Dermis microvascular lymphatic vessel endothelial cell (primary cell): Measurements from ENCODE around the gene EN2. TPM values are rescaled to one million over a fixed set of nuclear protein-coding genes. Genes with fewer than 3 reads are reported as not detected.

Experiments used
- DNase-seq, 2 donors: peaks; one replicate each; pipeline versions ENCODE4 v3.0.0 to v3.0.0-alpha.2; 2010; ENCODE audit warnings: low read depth in 2 of 2
- total RNA-seq: library from RNA; depleted of rRNA; stranded (reverse); fragments of >200 nt; gene quantifications from 2 replicates; pipeline ENCODE4 v1.2.1, GENCODE V29; 2014

EN2 gene
- total RNA-seq, 1 donor from 2014 or later = under 0.01 TPM

DNA sequence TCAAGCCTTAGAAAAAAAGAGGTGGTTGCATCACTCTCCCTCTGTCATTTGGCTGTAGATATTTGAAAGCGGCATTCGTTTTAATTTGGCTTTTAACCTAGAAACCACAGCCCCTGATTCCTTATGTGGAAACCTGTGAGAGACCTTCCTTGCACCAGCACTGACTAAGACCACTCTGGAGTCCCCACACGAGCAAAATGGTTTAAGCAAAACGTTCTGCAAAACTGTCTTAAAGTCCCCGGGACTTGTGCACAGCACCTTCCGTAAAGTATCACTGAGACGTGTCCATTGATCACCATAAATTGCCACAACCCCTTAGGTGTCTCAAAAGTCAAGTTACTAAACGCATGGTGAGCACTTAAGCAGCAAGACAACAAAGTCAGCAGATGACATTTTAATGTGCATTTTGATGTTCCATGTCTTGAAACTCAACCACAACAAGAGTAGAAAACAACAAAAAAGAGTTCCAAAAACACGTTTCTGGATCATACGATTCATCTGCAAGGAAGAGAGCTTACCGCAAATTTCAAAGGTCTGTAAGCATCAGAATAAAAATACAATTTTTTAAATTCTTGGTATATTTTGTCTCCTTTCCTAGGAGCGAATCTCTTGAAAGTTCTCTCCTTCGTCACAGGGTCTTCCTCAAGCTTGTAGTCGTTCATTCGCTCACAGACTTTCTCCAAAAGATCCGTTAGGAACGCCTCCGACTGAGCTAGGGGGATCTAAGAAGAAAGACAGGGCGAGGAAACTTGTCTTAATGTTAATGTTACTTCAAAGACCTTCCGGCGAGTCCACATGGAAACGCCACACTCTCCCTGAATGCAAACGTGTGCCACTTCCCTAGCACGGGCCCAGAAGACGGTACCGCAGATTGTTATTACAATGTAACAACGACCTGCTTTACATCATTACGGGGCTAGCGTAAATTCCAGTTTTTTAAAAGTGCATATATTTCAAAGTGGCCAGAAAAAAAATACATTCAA, 50.7 kb downstream of the EN2 start:
- no peak for DNase-seq

GRCh38 chr7:155509359-155509724, 51.4 kb downstream of the EN2 start:
- DNase-seq = no peak

DNA sequence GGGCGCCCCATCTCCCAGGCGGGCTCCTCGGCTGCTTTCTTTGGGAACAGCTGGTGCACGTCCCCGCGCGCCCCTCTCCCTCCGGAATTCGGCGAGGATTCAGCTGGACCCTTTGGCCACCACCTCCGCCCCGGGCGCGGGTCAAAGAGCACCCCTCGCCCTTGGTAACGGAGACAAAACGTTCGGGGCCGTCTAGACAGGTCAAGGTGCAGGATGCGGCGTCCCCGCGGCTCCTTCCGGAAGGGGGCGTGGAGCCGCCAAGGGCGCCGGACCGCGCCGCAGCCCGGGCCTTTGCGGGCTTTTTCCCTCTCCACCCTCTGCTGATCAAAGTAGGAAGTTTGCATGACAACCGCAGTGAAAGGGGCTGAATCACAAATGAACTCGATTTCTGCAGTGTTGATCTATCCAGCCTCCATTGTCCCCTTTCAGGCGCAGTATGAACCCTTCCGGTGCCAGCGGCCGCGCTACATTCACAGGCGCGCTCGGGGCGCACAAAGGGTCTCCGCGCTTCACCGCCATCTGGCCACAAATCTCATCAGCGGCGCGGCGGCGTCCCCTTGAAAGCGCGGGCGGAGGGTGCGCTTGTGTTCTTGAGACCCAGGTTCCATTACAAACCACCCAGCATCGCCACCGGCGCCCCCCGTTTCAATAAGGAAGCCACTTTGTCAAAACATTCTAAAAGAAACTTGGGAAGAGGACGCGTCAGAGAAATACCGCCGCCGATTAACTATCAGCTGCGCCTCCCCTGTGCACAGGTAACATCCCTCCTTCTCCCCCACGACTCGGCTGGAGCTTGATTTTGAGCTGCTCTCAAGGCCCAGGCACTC, 52.0 kb downstream of the EN2 start:
- DNase-seq = no peak

- no peak for DNase-seq
Measured at GRCh38 chr7:155510975-155511701, 53.2 kb downstream of the EN2 start.

DNA sequence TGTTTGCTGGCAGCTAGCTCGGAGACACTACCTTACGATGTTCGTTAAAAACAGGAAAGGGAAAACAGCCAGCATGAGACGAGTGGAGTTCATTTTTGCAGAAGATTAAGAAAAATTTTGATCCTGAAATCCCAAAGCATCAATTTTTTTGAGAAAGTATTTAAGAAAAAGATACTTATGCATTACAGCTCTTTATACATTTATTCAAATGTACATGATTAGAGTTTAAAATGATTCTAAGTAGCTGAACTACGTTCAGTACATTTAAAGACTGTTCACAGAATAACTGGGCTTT, 53.7 kb downstream of the EN2 start:
- DNase-seq = no peak

GRCh38 chr7:155512246-155512887, 54.4 kb downstream of the EN2 start:
- DNase-seq = no peak

- no peak for DNase-seq
Measured at GRCh38 chr7:155513543-155514285, 55.8 kb downstream of the EN2 start.

DNA sequence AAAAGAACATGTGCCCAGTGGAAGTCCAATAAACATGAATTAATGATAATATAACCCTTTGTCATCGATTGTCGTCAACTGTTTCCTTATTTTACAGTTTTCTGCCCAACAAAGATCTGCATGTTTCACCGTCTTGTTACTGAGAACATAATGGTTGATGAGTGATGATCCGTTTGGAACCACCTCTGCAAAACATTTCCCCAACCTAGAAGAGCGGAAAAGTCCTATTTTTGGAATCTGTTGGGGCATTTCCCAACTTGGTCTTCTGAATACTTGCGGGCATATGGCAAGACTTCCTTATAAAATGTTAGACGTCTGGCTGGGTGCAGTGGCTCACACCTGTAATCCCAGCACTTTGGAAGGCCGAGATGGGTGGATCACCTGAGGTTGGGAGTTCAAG, 56.4 kb downstream of the EN2 start:
- no peak for DNase-seq

Other genes with a start within 250 kb of the EN2 start
- 54.0 and 80.5 TPM in 2 replicates for gene INSIG1, start 160.3 kb upstream of the EN2 start, total RNA-seq
- gene CNPY1, start 88.4 kb downstream of the EN2 start, total RNA-seq = not detected in 2 replicates
- gene RBM33, start 186.5 kb downstream of the EN2 start, total RNA-seq = 12.8 and 14.0 TPM in 2 replicates